HepG2 (cell line): Measurements from ENCODE around the gene DHH. TPM values are rescaled to one million over a fixed set of nuclear protein-coding genes. Genes with fewer than 3 reads are reported as not detected.

Experiments
- AHR ChIP-seq: IDR thresholded peaks from 2 replicates; pipeline ENCODE4 v1.6.1; 2018; ENCODE audit warnings: missing genetic modification reagents, missing compliant biosample characterization
- CAMTA2 ChIP-seq: sonication (generic); formaldehyde crosslinking; IDR thresholded peaks from 2 replicates; pipeline ENCODE4 v1.4.0; 2020; ENCODE audit warnings: mild to moderate bottlenecking, missing genetic modification reagents, borderline replicate concordance
- ELF3 ChIP-seq: IDR thresholded peaks from 2 replicates; pipeline ENCODE4 v1.6.1; 2016; ENCODE audit warnings: missing genetic modification reagents, missing compliant biosample characterization
- MTF1 ChIP-seq: sonication (generic); formaldehyde crosslinking; IDR thresholded peaks from 2 replicates; pipeline ENCODE4 v1.5.0; 2020; ENCODE audit warnings: missing genetic modification reagents
- PHF5A ChIP-seq: IDR thresholded peaks from one replicate; pipeline ENCODE4 v1.6.1; 2018; ENCODE audit warnings: low read depth, missing genetic modification reagents; ENCODE audit not compliant: unreplicated experiment
- SNAPC2 ChIP-seq: sonication (generic); formaldehyde crosslinking; IDR thresholded peaks from 2 replicates; pipeline ENCODE4 v1.8.1; 2022; ENCODE audit warnings: mild to moderate bottlenecking, missing genetic modification reagents
- TARDBP ChIP-seq: sonication (generic); formaldehyde crosslinking; IDR thresholded peaks from 2 replicates; pipeline ENCODE4 v1.8.0; 2022; ENCODE audit warnings: mild to moderate bottlenecking, missing genetic modification reagents
- ZFX ChIP-seq: sonication (generic); formaldehyde crosslinking; IDR thresholded peaks from 2 replicates; pipeline ENCODE4 v1.4.0; 2020; ENCODE audit warnings: mild to moderate bottlenecking, low read depth, missing genetic modification reagents, moderate library complexity
- ZFYVE20 ChIP-seq: sonication (generic); formaldehyde crosslinking; IDR thresholded peaks from 2 replicates; pipeline ENCODE4 v1.8.0; 2023; ENCODE audit warnings: low read depth, mild to moderate bottlenecking, moderate library complexity, missing genetic modification reagents, borderline replicate concordance
- ZNF18 ChIP-seq: sonication (generic); formaldehyde crosslinking; IDR thresholded peaks from 2 replicates; pipeline ENCODE4 v1.8.0; 2022; ENCODE audit warnings: mild to moderate bottlenecking, missing genetic modification reagents; ENCODE audit not compliant: insufficient replicate concordance
- ZNF678 ChIP-seq: sonication (generic); formaldehyde crosslinking; IDR thresholded peaks from 2 replicates; pipeline ENCODE4 v1.4.0; 2020; ENCODE audit warnings: mild to moderate bottlenecking, missing genetic modification reagents
- ZNF839 ChIP-seq: sonication (generic); formaldehyde crosslinking; IDR thresholded peaks from 2 replicates; pipeline ENCODE4 v1.4.0; 2020; ENCODE audit warnings: missing genetic modification reagents, mild to moderate bottlenecking, borderline replicate concordance
- polyA plus RNA-seq, 8 experiments: library from polyadenylated mRNA; depleted of rRNA in 3 of 8; stranded (reverse) in 7 of 8; unstranded in 1 of 8; fragments of >200 nt; fragmentation: Illumina TruSeq in 4 of 8; extraction: Trizol in 4 of 8; gene quantifications; 2 replicates each; pipeline versions ENCODE4 v1.2.1 to v1.2.3, GENCODE V29; 2011 to 2016; ENCODE audit warnings: low read depth in 4 of 8, missing spikeins in 1 of 8, mixed read lengths in 1 of 8; ENCODE audit not compliant: insufficient read depth in 1 of 8
- total RNA-seq, 5 experiments: library from RNA; depleted of rRNA; stranded (reverse); fragments of >200 nt; fragmentation: Illumina TruSeq; extraction: Trizol; gene quantifications; 2 replicates each; pipeline ENCODE4 v1.2.3, GENCODE V29; 2016; ENCODE audit warnings: low read depth in 1 of 5
- TF ChIP-seq, protein P1 (sequence below): IDR thresholded peaks from 2 replicates; pipeline ENCODE4 v1.4.0; 2020; ENCODE audit warnings: mild to moderate bottlenecking, missing genetic modification reagents
- TF ChIP-seq, protein P2 (sequence below): sonication (generic); formaldehyde crosslinking; IDR thresholded peaks from 2 replicates; pipeline ENCODE4 v1.4.0; 2020; ENCODE audit warnings: missing genetic modification reagents
- TF ChIP-seq, protein P3 (sequence below): IDR thresholded peaks from 2 replicates; pipeline ENCODE4 v1.6.1; 2016; ENCODE audit warnings: control low read depth
- TF ChIP-seq, protein P4 (sequence below): sonication (generic); formaldehyde crosslinking; IDR thresholded peaks from 2 replicates; pipeline ENCODE4 v1.4.0; 2020; ENCODE audit warnings: missing genetic modification reagents, mild to moderate bottlenecking, borderline replicate concordance
- TF ChIP-seq, protein P5 (sequence below): sonication (generic); formaldehyde crosslinking; IDR thresholded peaks from 2 replicates; pipeline ENCODE4 v1.5.1; 2020; ENCODE audit warnings: missing genetic modification reagents, mild to moderate bottlenecking, borderline replicate concordance

The DHH gene
- total and polyA plus RNA-seq, 2 of the 13 experiments (the other 11 are each of a cell fraction or from before 2014, with no cell fraction given) = not detected

- TF ChIP-seq ZNF18 = no peak
- TF ChIP-seq ZFX (CRISPR knock-in tag) = peak; percentile 54
- TF ChIP-seq SNAPC2 (CRISPR knock-in tag) = no peak
- no peak for TF ChIP-seq ZNF678 (CRISPR knock-in tag)
- no peak for TF ChIP-seq MTF1 (CRISPR knock-in tag)
- TF ChIP-seq CAMTA2 (CRISPR knock-in tag) = no peak
- TF ChIP-seq, protein P1, sequence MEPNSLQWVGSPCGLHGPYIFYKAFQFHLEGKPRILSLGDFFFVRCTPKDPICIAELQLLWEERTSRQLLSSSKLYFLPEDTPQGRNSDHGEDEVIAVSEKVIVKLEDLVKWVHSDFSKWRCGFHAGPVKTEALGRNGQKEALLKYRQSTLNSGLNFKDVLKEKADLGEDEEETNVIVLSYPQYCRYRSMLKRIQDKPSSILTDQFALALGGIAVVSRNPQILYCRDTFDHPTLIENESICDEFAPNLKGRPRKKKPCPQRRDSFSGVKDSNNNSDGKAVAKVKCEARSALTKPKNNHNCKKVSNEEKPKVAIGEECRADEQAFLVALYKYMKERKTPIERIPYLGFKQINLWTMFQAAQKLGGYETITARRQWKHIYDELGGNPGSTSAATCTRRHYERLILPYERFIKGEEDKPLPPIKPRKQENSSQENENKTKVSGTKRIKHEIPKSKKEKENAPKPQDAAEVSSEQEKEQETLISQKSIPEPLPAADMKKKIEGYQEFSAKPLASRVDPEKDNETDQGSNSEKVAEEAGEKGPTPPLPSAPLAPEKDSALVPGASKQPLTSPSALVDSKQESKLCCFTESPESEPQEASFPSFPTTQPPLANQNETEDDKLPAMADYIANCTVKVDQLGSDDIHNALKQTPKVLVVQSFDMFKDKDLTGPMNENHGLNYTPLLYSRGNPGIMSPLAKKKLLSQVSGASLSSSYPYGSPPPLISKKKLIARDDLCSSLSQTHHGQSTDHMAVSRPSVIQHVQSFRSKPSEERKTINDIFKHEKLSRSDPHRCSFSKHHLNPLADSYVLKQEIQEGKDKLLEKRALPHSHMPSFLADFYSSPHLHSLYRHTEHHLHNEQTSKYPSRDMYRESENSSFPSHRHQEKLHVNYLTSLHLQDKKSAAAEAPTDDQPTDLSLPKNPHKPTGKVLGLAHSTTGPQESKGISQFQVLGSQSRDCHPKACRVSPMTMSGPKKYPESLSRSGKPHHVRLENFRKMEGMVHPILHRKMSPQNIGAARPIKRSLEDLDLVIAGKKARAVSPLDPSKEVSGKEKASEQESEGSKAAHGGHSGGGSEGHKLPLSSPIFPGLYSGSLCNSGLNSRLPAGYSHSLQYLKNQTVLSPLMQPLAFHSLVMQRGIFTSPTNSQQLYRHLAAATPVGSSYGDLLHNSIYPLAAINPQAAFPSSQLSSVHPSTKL = no peak
- no peak for TF ChIP-seq AHR
- TF ChIP-seq, protein P2, sequence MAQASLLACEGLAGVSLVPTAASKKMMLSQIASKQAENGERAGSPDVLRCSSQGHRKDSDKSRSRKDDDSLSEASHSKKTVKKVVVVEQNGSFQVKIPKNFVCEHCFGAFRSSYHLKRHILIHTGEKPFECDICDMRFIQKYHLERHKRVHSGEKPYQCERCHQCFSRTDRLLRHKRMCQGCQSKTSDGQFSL (CRISPR knock-in tag) = no peak
- TF ChIP-seq ZNF839 = no peak
- TF ChIP-seq, protein P3, sequence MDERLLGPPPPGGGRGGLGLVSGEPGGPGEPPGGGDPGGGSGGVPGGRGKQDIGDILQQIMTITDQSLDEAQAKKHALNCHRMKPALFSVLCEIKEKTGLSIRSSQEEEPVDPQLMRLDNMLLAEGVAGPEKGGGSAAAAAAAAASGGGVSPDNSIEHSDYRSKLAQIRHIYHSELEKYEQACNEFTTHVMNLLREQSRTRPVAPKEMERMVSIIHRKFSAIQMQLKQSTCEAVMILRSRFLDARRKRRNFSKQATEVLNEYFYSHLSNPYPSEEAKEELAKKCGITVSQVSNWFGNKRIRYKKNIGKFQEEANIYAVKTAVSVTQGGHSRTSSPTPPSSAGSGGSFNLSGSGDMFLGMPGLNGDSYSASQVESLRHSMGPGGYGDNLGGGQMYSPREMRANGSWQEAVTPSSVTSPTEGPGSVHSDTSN = no peak
- TF ChIP-seq, protein P4, sequence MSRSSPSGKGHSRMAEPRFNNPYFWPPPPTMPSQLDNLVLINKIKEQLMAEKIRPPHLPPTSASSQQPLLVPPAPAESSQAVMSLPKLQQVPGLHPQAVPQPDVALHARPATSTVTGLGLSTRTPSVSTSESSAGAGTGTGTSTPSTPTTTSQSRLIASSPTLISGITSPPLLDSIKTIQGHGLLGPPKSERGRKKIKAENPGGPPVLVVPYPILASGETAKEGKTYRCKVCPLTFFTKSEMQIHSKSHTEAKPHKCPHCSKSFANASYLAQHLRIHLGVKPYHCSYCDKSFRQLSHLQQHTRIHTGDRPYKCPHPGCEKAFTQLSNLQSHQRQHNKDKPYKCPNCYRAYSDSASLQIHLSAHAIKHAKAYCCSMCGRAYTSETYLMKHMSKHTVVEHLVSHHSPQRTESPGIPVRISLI (CRISPR knock-in tag) = no peak
- 0 out of 2 replicates have a peak, but pooled peaks have one; percentile 33 for TF ChIP-seq ELF3 (CRISPR knock-in tag)
- TF ChIP-seq PHF5A (CRISPR knock-in tag) = no peak
- TF ChIP-seq ZFYVE20 (CRISPR knock-in tag) = no peak
- TF ChIP-seq, protein P5, sequence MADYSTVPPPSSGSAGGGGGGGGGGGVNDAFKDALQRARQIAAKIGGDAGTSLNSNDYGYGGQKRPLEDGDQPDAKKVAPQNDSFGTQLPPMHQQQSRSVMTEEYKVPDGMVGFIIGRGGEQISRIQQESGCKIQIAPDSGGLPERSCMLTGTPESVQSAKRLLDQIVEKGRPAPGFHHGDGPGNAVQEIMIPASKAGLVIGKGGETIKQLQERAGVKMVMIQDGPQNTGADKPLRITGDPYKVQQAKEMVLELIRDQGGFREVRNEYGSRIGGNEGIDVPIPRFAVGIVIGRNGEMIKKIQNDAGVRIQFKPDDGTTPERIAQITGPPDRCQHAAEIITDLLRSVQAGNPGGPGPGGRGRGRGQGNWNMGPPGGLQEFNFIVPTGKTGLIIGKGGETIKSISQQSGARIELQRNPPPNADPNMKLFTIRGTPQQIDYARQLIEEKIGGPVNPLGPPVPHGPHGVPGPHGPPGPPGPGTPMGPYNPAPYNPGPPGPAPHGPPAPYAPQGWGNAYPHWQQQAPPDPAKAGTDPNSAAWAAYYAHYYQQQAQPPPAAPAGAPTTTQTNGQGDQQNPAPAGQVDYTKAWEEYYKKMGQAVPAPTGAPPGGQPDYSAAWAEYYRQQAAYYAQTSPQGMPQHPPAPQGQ (CRISPR knock-in tag) = no peak
- no peak for TF ChIP-seq TARDBP
Measured at GRCh38 chr12:49055978-49056754, 38.4 kb downstream of the DHH start (continued).
